ENCODE measurements around the gene SECISBP2.
"Not testable (repeated sequence)": the region's sequence is repeated elsewhere in the genome, so short reads cannot be mapped to it uniquely, and the experiment has no call there.

- not testable (repeated sequence) for TF ChIP-seq CTCF (conservative IDR thresholded peaks at IDR 0.05; ENCODE audit: low read depth in 2 of 2); CREB1 (CRISPR knock-in tag; IDR thresholded peaks at IDR 0.05; ENCODE audit: low read depth); EZH2 (IDR thresholded peaks at IDR 0.05; ENCODE audit: low read depth, unreplicated experiment); POLR2AphosphoS5 (IDR thresholded peaks at IDR 0.05; ENCODE audit: low read depth); EZH2phosphoT487 (IDR thresholded peaks at IDR 0.05; ENCODE audit: unreplicated experiment); ZNF331 (CRISPR knock-in tag; IDR thresholded peaks at IDR 0.05; ENCODE audit: low read depth); NANOG (IDR thresholded peaks at IDR 0.05; ENCODE audit: borderline replicate concordance); JUNB (IDR thresholded peaks at IDR 0.05; ENCODE audit: unreplicated experiment); ZNF462 (CRISPR knock-in tag; IDR thresholded peaks at IDR 0.05)
- TF ChIP-seq, protein P1, sequence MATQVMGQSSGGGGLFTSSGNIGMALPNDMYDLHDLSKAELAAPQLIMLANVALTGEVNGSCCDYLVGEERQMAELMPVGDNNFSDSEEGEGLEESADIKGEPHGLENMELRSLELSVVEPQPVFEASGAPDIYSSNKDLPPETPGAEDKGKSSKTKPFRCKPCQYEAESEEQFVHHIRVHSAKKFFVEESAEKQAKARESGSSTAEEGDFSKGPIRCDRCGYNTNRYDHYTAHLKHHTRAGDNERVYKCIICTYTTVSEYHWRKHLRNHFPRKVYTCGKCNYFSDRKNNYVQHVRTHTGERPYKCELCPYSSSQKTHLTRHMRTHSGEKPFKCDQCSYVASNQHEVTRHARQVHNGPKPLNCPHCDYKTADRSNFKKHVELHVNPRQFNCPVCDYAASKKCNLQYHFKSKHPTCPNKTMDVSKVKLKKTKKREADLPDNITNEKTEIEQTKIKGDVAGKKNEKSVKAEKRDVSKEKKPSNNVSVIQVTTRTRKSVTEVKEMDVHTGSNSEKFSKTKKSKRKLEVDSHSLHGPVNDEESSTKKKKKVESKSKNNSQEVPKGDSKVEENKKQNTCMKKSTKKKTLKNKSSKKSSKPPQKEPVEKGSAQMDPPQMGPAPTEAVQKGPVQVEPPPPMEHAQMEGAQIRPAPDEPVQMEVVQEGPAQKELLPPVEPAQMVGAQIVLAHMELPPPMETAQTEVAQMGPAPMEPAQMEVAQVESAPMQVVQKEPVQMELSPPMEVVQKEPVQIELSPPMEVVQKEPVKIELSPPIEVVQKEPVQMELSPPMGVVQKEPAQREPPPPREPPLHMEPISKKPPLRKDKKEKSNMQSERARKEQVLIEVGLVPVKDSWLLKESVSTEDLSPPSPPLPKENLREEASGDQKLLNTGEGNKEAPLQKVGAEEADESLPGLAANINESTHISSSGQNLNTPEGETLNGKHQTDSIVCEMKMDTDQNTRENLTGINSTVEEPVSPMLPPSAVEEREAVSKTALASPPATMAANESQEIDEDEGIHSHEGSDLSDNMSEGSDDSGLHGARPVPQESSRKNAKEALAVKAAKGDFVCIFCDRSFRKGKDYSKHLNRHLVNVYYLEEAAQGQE (IDR thresholded peaks at IDR 0.05; ENCODE audit: unreplicated experiment), result not testable (repeated sequence)
Observed at GRCh38 chr9:89276040-89276439, 42.3 kb upstream of the SECISBP2 start.

Measured in GM23338 (cell line).